ENCODE results near the gene JAK1.

- TF ChIP-seq CTCF (IDR thresholded peaks at IDR 0.05) (no peak), POLR2A (IDR thresholded peaks at IDR 0.05) (no peak)
Observed at GRCh38 chr1:64843675-64844074, 122.7 kb downstream of the JAK1 start.
